ENCODE data around the gene MAGI2. TPM values are rescaled to one million over a fixed set of nuclear protein-coding genes. Genes with fewer than 3 reads are reported as not detected.

MAGI2 gene
- total RNA-seq, 3 donors from 2014 or later: 9.8 to 22.7 (median 20.2) TPM

- H3K36me3 ChIP-seq: no peaks in the 10 kb centered on the region
- no peaks in the 10 kb centered on the region for H3K9me3 ChIP-seq
- intact Hi-C loops (cut with DNase I; ENCODE audit: low total_unique reads): no loop called here
- no peak for DNase-seq (ENCODE audit: low spot score in 2 of 2)
- no peaks in the 10 kb centered on the region for H3K27me3 ChIP-seq
- no peaks in the 10 kb centered on the region for H3K4me1 ChIP-seq
- TF ChIP-seq POLR2AphosphoS5 (IDR thresholded peaks at IDR 0.05) (no peak), CTCF (IDR thresholded peaks at IDR 0.05) (no peak), POLR2A (IDR thresholded peaks at IDR 0.05) (no peak)
- H3K27ac ChIP-seq: no peak overlapping the region
- H3K4me3 ChIP-seq: no peak overlapping the region
Measured at GRCh38 chr7:78493401-78493800, 960.1 kb downstream of the MAGI2 start.

- TF ChIP-seq POLR2AphosphoS5 (IDR thresholded peaks at IDR 0.05) (no peak), CTCF (IDR thresholded peaks at IDR 0.05) (no peak)
- intact Hi-C loops (cut with DNase I; ENCODE audit: low total_unique reads): no loop called here
- no peaks in the 10 kb centered on the region for H3K27me3 ChIP-seq
Measured at GRCh38 chr7:78492146-78492545, 961.3 kb downstream of the MAGI2 start.

GRCh38 chr7:78490524-78490923 lies 962.9 kb downstream of the MAGI2 start:
- no peak for DNase-seq (ENCODE audit: low spot score in 2 of 2)
- Histone ChIP-seq H3K9me3 (no peaks in the 10 kb centered on the region), H3K27ac (no peak overlapping the region), H3K36me3 (no peaks in the 10 kb centered on the region), H3K4me3 (no peak overlapping the region), H3K4me1 (no peaks in the 10 kb centered on the region), H3K27me3 (no peaks in the 10 kb centered on the region)
- TF ChIP-seq POLR2AphosphoS5 (IDR thresholded peaks at IDR 0.05) (no peak), POLR2A (IDR thresholded peaks at IDR 0.05) (no peak), CTCF (IDR thresholded peaks at IDR 0.05) (no peak)
- intact Hi-C loops (cut with DNase I; ENCODE audit: low total_unique reads): no loop called here

More at GRCh38 chr7:78492146-78492545, 961.3 kb downstream of the MAGI2 start:
- Histone ChIP-seq H3K36me3 (no peaks in the 10 kb centered on the region), H3K4me1 (no peaks in the 10 kb centered on the region), H3K27ac (no peak overlapping the region), H3K9me3 (no peaks in the 10 kb centered on the region), H3K4me3 (no peak overlapping the region)
- DNase-seq (ENCODE audit: low spot score in 2 of 2): no peak

GRCh38 chr7:78489476-78490240 lies 963.8 kb downstream of the MAGI2 start:
- no peak overlapping the region for H3K27ac ChIP-seq
- peak overlapping the region in 2 of 3 donors; percentile 7 to 24 for H3K4me3 ChIP-seq
- intact Hi-C loops (cut with DNase I; ENCODE audit: low total_unique reads): no loop called here
- H3K9me3 ChIP-seq: no peaks in the 10 kb centered on the region
- TF ChIP-seq POLR2A (IDR thresholded peaks at IDR 0.05) (no peak), CTCF (IDR thresholded peaks at IDR 0.05) (no peak), POLR2AphosphoS5 (IDR thresholded peaks at IDR 0.05) (no peak)
- H3K27me3 ChIP-seq: no peaks in the 10 kb centered on the region
- no peaks in the 10 kb centered on the region for H3K4me1 ChIP-seq
- DNase-seq (ENCODE audit: low spot score in 2 of 2): no peak
- no peaks in the 10 kb centered on the region for H3K36me3 ChIP-seq

- Histone ChIP-seq H3K4me3 (no peak overlapping the region), H3K27me3 (no peaks in the 10 kb centered on the region), H3K9me3 (no peaks in the 10 kb centered on the region), H3K27ac (no peak overlapping the region), H3K36me3 (no peaks in the 10 kb centered on the region), H3K4me1 (no peaks in the 10 kb centered on the region)
- no peak for DNase-seq (ENCODE audit: low spot score in 2 of 2)
- TF ChIP-seq POLR2AphosphoS5 (IDR thresholded peaks at IDR 0.05) (no peak), POLR2A (IDR thresholded peaks at IDR 0.05) (no peak), CTCF (IDR thresholded peaks at IDR 0.05) (no peak)
- intact Hi-C loops (cut with DNase I; ENCODE audit: low total_unique reads): no loop called here
Measured at GRCh38 chr7:78487464-78487863, 966.0 kb downstream of the MAGI2 start.

All from breast epithelium (tissue), 4 donors.